ENCODE data around the gene HECW1.

GRCh38 chr7:43078794-43079193 is 33.7 kb upstream of the HECW1 start:
- TF ChIP-seq EZH2 (IDR thresholded peaks at IDR 0.05; ENCODE audit: borderline replicate concordance, insufficient read depth, low read depth, low read length, poor library complexity, severe bottlenecking) (no peak), CTCF (IDR thresholded peaks at IDR 0.05) (no peak)

All from B cell (primary cell).